T-helper 17 cell (primary cell): ENCODE results near the gene MAP7D1. TPM values are rescaled to one million over a fixed set of nuclear protein-coding genes. Genes with fewer than 3 reads are reported as not detected.
"Not testable (repeated sequence)": the region's sequence is repeated elsewhere in the genome, so short reads cannot be mapped to it uniquely, and the experiment has no call there.

ENCODE experiments used
- ATAC-seq: fragments of 150-1000 bp; cut with Tn5 transposase; 2 replicates; pipeline ENCODE4 v1.10.0; 2021; ENCODE audit warnings: mild to moderate bottlenecking, moderate library complexity
- DNase-seq, 3 donors: peaks; one replicate each; pipeline versions ENCODE4 v3.0.0 to v3.0.0-alpha.2; 2020 to 2021
- H3K9me3 ChIP-seq: one replicate; pipeline ENCODE4 v1.7.0; 2013; ENCODE audit warnings: low read length, mild to moderate bottlenecking; ENCODE audit not compliant: control insufficient read depth, poor library complexity, severe bottlenecking
- H3K27ac Mint-ChIP-seq: one replicate; pipeline ENCODE4 v1.8.0; 2022; ENCODE audit warnings: mild to moderate bottlenecking, moderate library complexity, mixed read lengths
- H3K27me3 Mint-ChIP-seq: one replicate; pipeline ENCODE4 v1.8.0; 2022; ENCODE audit warnings: mixed read lengths
- H3K36me3 Mint-ChIP-seq: one replicate; pipeline ENCODE4 v1.8.0; 2022; ENCODE audit warnings: low read depth, mixed read lengths
- H3K4me1 Mint-ChIP-seq: one replicate; pipeline ENCODE4 v1.8.0; 2022; ENCODE audit warnings: mild to moderate bottlenecking, mixed read lengths
- H3K4me3 Mint-ChIP-seq: one replicate; pipeline ENCODE4 v1.8.0; 2022; ENCODE audit warnings: mild to moderate bottlenecking, moderate library complexity, mixed read lengths
- total RNA-seq, 4 donors: library from RNA in 2 of 4; stranded (reverse) in 2 of 4; gene quantifications; one replicate each; pipeline ENCODE4 v1.2.3 and lab custom pipeline; 2022 to 2026

Gene MAP7D1
- total RNA-seq, 2 donors from 2014 or later: 173 to 175 TPM

DNA sequence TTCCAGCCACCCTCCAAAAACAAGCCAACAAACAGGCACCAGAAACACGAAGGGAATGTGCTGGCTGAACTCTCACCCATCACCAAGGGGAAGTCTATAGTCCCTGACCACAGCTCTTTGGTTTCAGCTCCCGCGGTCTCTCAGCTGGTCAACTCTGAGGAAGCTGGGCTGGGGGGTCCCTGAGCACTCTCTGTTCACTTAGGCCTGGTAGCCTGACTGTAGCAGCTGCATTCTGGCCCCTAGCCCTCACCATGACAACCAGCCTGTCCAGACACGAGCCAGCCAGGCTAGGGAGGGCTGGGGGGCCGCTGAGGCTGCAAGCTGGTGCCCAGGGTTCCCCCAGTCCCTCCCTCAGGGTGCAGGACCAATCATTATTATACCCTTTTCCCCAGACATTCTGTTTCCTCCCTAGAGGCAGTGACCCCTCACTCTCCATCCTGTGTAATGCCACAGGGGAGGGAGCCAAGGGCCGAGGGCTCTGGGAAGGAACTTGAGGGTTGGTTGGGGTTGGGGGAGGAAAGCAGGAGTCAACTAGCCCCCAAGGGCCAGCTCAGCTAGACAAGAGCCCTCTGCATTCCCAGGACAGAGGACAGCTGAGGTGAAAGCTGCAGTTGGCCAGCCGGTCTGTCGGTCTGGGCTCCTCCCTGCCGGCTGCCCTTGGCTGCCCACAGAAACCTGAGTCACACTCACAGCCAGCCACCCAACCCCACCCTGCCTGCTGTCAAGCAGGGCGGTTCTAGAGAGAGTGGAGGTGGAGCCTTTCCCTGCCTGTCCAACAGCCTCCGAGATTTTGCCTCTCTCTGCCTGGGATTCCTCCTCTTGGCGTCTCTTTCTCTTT lies 5.4 kb upstream of the MAP7D1 start:
- H3K27ac Mint-ChIP-seq: peak overlapping the region; percentile 100
- peak; percentile 20 for ATAC-seq
- H3K4me3 Mint-ChIP-seq: peak overlapping the region; percentile 100
- H3K9me3 ChIP-seq: no peaks in the 10 kb centered on the region
- no peaks in the 10 kb centered on the region for H3K27me3 Mint-ChIP-seq
- H3K4me1 Mint-ChIP-seq: peaks cover 58% of the 10 kb centered on the region
- H3K36me3 Mint-ChIP-seq: peaks cover 3% of the 10 kb centered on the region
- peak; percentile 44 to 67 (median 56) for DNase-seq

DNA sequence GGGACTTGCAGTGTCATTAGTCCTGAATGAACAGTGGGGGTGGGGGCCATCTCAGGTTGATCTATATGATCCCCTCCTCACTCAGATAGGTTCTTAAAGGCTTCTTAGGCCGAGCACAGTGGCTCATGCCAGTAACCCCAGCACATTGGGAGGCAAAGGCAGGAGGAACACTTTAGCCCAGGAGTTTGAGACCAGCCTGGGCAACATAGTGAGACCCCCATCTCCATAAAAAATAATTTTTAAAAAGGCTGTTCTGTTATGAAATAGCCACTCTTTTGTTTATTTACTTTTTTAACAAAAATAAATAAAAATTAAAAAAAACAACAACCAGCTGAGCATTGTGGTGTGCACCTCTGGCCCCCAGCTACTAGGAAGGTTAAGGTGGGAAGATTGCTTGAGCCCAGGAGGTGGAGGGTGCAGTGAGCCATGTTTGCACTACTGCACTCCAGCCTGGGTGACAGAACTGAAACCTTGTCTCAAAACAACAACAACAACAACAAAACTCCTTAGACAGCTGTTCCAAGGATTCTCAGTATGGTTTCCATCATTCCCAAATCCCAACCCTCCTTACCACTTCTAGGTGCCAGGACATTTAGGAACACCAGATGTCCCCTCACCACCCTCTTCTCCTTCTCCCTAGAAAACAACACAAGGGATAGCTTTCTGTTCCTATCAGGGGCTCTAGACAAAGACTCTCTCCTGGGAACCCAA lies 4.7 kb upstream of the MAP7D1 start:
- Mint-ChIP-seq H3K27me3 (no peaks in the 10 kb centered on the region), H3K4me3 (peak overlapping the region; percentile 100), H3K36me3 (peaks cover 3% of the 10 kb centered on the region), H3K4me1 (peaks cover 58% of the 10 kb centered on the region), H3K27ac (peak overlapping the region; percentile 100)
- DNase-seq (no peak), ATAC-seq (no peak)
- H3K9me3 ChIP-seq: no peaks in the 10 kb centered on the region

DNA sequence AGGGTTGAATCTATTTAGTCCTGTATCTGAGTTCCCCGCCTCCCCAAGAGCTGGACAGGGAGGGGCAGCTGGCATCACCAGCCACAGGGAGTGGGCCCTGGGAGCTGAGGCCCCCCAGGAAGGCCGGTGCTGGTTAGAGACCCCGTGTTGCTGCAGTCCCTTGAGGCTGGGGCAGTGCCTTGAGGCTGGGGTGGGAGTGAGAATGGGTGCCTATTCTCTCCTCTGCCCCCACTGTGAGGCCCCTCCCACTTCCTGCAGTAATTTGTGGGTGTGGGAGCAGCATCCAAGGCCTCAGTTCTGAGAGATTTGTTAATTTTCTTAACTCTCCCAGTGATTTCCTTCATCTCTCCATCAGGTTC lies 4.1 kb upstream of the MAP7D1 start:
- H3K36me3 Mint-ChIP-seq: peaks cover 3% of the 10 kb centered on the region
- no peak for ATAC-seq
- H3K4me3 Mint-ChIP-seq: peak overlapping the region; percentile 85
- H3K27ac Mint-ChIP-seq: peak overlapping the region; percentile 100
- no peaks in the 10 kb centered on the region for H3K9me3 ChIP-seq
- H3K27me3 Mint-ChIP-seq: no peaks in the 10 kb centered on the region
- DNase-seq: peak in 2 of 3 donors; percentile 50 to 51
- peaks cover 58% of the 10 kb centered on the region for H3K4me1 Mint-ChIP-seq

DNA sequence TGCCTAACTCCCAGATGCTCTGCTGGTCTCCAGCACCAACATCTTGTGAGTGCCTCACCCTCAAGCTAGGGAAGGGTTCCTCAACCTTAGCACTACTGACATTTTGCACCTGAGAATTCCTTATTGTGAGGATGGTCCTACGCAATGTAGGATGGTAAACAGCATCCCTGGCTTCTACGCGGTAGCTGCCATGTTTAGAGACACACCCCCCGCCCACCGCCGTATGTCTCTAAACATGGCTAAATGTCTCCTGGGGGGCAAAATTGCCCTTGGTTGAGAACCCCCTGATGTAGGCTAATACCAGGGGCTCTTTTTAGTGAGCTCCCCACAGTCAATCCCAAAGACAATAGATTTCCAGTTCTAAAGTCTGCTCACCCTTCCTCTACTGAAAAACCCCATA lies 2.5 kb upstream of the MAP7D1 start:
- H3K4me3 Mint-ChIP-seq: peak overlapping the region; percentile 50
- no peak for DNase-seq
- H3K27me3 Mint-ChIP-seq: no peaks in the 10 kb centered on the region
- H3K9me3 ChIP-seq: no peaks in the 10 kb centered on the region
- peaks cover 3% of the 10 kb centered on the region for H3K36me3 Mint-ChIP-seq
- no peak for ATAC-seq
- H3K4me1 Mint-ChIP-seq: peaks cover 60% of the 10 kb centered on the region
- peak overlapping the region; percentile 100 for H3K27ac Mint-ChIP-seq

DNA sequence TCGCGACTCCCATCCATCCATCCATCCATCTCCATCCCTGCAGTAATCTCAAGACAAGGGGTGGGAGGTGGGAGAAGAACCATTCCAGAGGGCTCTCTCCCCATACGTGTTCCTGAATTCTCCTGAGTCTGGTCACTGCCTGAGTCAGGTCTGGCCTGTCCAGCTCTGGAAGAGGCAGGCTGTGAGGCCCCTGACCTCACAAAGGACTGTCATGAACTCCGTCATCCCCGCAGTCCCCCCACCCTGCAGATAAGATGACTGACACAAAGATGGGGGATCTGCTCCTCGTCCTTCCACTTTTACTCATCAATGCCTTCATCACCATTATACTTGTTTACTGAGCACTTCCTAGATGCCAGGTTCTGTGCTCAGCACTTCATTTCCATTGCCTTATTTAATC lies 1.6 kb upstream of the MAP7D1 start:
- H3K27me3 Mint-ChIP-seq: no peaks in the 10 kb centered on the region
- H3K4me1 Mint-ChIP-seq: peaks cover 57% of the 10 kb centered on the region
- peak overlapping the region; percentile 100 for H3K27ac Mint-ChIP-seq
- H3K36me3 Mint-ChIP-seq: peaks cover under 1% of the 10 kb centered on the region
- DNase-seq (no peak), ATAC-seq (no peak)
- H3K9me3 ChIP-seq: no peaks in the 10 kb centered on the region
- peak overlapping the region; percentile 90 for H3K4me3 Mint-ChIP-seq

DNA sequence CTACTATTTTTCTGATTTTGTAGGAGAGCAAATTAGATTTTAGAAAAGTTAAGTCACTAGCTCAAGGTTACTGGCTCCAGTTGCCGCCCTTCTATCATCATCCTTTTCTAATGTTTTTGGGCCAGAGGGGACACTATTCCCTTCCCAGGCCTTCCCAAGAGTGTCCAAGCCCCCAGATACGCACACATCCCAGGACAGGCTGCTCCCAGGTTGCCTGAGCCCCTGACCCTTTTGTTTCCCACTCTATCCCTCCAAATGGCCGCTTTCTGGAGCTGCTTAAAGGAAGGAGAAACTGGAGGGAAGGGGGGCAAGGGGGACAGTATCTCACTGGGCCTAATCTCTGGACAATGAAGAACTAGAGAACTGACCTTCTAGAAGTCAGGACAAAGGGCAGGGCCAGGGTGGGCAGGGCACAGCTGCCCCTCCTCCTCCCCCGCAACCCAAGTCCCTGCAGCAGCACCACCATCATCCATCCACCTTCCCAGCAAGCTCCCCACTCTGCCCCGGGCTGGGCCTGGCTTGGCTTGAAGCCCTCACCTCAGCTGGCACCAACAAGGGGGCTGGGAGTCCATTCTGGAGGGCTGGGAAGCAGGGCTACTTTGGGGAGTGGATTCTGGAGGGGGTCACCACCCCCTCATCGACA lies 1.1 kb upstream of the MAP7D1 start:
- H3K9me3 ChIP-seq: no peaks in the 10 kb centered on the region
- Mint-ChIP-seq H3K27me3 (no peaks in the 10 kb centered on the region), H3K36me3 (no peaks in the 10 kb centered on the region), H3K27ac (peak overlapping the region; percentile 100), H3K4me1 (peaks cover 59% of the 10 kb centered on the region), H3K4me3 (peak overlapping the region; percentile 90)
- no peak for DNase-seq
- ATAC-seq: no peak

DNA sequence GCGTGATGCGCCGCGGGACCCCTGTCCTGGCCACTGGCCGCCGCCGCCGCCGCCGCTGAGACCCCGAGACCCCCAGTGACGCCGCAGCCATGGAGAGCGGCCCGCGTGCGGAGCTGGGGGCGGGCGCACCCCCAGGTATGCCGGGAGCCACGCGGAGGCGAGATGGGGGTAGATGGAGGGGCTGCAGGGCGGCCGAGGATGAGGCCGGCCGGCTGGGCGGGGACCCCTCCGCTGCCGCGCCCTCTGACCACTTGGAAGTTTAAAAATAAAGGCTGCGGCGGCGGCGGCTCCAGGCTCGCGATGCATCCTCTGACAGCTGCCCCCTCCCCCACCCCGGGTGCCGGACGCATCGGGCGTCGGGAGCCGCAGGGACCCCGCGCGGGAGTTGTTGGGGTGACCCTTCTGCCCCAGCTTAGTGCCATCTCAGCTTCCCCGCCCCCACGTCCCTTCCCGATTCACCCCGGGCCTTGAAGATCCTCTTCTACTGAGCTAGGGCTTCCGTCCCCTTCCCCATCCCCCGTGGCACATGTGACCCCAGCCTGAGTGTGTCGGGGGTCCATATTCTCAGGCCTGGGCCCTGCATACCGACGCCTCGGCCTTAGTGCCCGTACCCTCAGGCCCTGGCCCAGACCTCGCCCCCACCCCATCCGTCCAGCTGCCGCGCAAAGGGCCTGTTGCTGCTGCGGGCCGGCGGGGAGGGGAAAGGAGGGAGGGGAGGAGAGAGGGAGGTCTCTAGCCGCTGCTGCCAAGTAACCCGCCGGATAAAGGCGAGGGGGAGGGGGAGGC lies 562 bp downstream of the MAP7D1 start:
- DNase-seq: peak in 2 of 3 donors; percentile 33 to 45
- ATAC-seq: no peak
- H3K9me3 ChIP-seq: no peaks in the 10 kb centered on the region
- peaks cover 63% of the 10 kb centered on the region for H3K4me1 Mint-ChIP-seq
- peak overlapping the region; percentile 97 for H3K4me3 Mint-ChIP-seq
- peaks cover under 1% of the 10 kb centered on the region for H3K36me3 Mint-ChIP-seq
- peak overlapping the region; percentile 96 for H3K27ac Mint-ChIP-seq
- no peaks in the 10 kb centered on the region for H3K27me3 Mint-ChIP-seq

DNA sequence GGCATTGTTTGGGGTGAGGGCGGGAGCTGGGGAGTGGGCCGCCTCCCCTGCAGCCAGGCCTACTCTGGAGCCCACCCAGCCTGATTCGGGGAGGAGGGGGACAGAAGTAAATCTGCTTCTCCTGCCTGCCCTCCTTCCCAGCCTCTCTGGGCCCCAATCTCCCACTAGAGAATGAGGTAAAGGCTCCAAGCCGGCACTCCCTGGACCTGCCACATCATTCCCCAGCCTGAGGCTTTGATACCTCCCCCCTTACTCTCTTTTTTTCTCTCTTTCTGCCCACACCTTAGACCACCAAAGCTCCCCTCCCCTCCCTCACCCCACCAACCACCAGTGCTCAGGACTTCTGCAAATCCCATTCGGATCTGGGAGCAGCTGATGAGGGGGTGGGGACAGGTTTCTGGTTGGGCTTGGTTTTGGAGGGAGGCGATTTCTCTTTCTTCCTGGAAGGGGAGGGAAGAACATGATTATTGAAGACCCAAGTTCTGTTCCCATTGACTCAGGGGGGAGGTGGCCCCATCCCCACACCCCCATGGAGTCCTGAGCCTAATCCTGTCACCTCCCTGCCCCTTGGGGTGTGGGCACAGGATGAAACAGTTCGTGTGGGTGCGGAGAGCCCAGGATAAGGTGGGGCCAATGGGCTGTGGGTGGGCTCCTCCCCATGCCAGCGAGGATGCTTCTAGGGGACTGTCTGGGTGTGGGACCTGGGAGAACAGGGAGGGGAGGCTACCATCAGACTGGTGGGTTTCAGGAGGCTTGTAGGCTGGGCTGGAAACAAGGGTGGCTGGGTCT lies 1.3 kb downstream of the MAP7D1 start:
- no peaks in the 10 kb centered on the region for H3K9me3 ChIP-seq
- Mint-ChIP-seq H3K4me1 (peaks cover 66% of the 10 kb centered on the region), H3K27ac (peak overlapping the region; percentile 96), H3K4me3 (peak overlapping the region; percentile 97), H3K27me3 (no peaks in the 10 kb centered on the region), H3K36me3 (peaks cover 2% of the 10 kb centered on the region)
- ATAC-seq (no peak), DNase-seq (no peak)

DNA sequence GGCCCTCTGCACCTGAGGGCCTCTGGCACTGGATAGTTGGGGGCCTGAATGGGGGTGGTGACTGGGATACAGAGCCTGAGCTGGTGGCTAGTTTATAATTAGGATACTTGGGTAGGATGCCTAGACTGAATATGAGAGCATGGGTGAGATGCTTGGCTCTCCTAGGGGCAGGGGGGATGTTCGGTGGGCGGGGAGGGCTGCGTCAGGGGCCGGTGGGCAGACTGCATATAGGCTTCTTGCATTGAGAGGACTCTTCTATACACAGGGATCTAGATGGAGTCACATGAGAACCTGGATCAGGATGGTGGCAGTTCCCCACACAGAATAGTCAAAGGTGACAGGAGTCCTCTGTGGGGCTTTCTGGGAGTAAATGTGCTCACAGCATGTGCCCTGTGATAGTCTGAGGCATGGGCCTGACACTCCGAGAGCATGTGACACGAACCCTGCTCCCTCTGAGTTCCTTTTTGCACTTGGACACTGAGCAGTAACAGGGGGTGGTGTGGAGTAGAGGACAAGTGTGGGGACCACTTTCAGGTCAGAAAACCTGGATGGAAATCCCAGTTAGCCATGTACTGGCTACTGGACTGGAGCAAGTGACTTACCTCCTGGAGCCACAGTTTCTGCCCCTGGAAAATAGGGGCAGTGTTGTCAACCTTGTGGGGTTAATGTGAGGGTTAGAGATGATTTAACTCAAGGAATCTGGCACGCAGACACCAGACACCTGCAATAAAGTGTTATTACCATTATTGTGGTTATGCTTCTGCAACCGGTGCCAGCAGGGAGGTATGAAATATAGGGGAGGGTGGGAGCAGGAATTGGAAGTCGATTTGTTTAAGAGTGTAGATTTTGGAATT lies 2.2 kb downstream of the MAP7D1 start:
- Mint-ChIP-seq H3K4me3 (peak overlapping the region; percentile 97), H3K27me3 (no peaks in the 10 kb centered on the region), H3K27ac (peak overlapping the region; percentile 96), H3K36me3 (peaks cover 2% of the 10 kb centered on the region), H3K4me1 (peaks cover 69% of the 10 kb centered on the region)
- no peaks in the 10 kb centered on the region for H3K9me3 ChIP-seq
- DNase-seq (no peak), ATAC-seq (no peak)

DNA sequence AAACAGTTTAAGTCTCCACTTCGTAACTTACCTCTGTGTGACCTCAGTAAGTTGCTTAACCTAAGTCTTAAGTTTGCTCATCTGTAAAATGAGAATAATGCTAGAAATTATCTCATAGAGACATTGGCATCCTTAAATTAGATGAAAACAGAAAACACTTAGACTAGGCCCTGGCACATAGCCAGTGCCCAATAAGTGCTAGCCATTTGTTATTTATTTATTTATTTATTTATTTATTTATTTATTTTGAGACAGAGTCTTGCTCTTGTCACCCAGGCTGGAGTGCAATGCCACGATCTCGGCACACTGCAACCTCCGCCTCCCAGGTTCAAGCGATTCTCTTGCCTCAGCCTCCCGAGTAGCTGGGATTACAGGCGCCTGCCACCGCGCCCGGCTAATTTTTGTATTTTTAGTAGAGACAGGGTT lies 2.9 kb downstream of the MAP7D1 start:
- not testable (repeated sequence) for H3K9me3 ChIP-seq, DNase-seq, H3K27me3 Mint-ChIP-seq, ATAC-seq, H3K36me3 Mint-ChIP-seq
- H3K27ac Mint-ChIP-seq: peak overlapping the region; percentile 97
- H3K4me1 Mint-ChIP-seq: peaks cover 67% of the 10 kb centered on the region
- H3K4me3 Mint-ChIP-seq: peak overlapping the region; percentile 97

DNA sequence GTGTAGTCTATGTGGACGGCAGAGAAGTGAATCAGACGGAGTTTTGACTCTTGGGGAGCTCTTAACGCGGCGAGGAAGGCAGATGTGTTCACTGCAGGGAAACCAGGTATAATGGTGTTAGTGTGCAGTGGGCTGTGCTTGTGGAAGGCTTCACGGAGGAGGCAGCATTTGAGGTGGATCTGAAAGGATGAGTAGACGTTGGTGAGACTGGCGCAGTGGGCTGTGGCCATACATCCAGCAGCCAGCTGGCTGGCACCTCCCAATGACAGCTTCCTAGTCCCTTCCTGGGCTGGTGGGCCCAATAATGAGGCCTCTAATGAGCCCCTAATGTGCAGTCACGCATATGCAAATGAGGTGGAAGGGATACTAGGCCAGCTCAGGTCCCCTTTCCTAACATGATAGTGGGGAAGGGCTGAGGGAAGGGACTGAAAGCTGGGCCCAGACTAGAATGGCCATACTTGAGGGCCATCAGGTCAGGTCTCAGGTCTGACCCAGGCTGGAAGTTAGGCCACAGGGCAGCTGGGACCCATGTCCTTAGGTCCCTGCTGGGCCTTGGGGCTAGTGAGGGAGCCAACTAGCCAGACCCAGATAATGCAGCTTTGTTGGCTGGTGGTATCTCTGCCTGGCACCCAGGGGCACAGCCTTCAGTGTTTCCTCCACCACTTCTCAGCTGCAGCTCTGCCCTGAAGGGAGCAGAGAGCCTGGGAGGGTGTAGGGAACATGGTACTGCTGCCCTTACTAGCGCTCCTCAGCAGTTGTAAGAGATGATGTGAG lies 3.8 kb downstream of the MAP7D1 start:
- Mint-ChIP-seq H3K27ac (peak overlapping the region; percentile 97), H3K4me1 (peaks cover 69% of the 10 kb centered on the region), H3K27me3 (no peaks in the 10 kb centered on the region), H3K4me3 (peak overlapping the region; percentile 90), H3K36me3 (peaks cover 8% of the 10 kb centered on the region)
- DNase-seq: no peak
- ATAC-seq: no peak
- no peaks in the 10 kb centered on the region for H3K9me3 ChIP-seq
